A549 (cell line): Measurements from ENCODE around the gene SIAE. TPM values are rescaled to one million over a fixed set of nuclear protein-coding genes. Genes with fewer than 3 reads are reported as not detected.

Source experiments
- ATAC-seq, 2 experiments: fragments of 200-7000 bp in 1 of 2; fragments of >200 bp in 1 of 2; cut with Nextera tagmentation in 1 of 2; cut with Tn5 transposase in 1 of 2; 3 replicates each; pipeline versions ENCODE4 v1.8.0 to v1.9.1; 2018 to 2020; ENCODE audit warnings: mild to moderate bottlenecking in 1 of 2, moderate library complexity in 1 of 2
- CTCF ChIA-PET: fragments of 300-600 bp; sonication (Branson Sonifier 250); formaldehyde crosslinking; extraction: SDS; loops from one replicate; lab custom pipeline; 2021; ENCODE audit warnings: antibody characterized with exemption, inconsistent platforms; lab: Yijun Ruan, JAX
- POLR2A ChIA-PET: fragments of 350-600 bp; formaldehyde crosslinking; extraction: SDS; loops from one replicate; lab custom pipeline; 2021; ENCODE audit warnings: antibody characterized with exemption, inconsistent platforms; lab: Yijun Ruan, JAX
- DNase-seq, 2 experiments: peaks; one replicate each; pipeline versions ENCODE4 v3.0.0 to v3.0.0-alpha.2; 2011 to 2016; ENCODE audit warnings: low read depth in 1 of 2, low spot score in 1 of 2
- FAIRE-seq: peaks from 2 replicates; lab custom pipeline; 2011; peaks lifted over from hg19 to GRCh38; lab: Jason Lieb, UNC
- H3K27ac ChIP-seq, 2 experiments: fragments of >200 bp; sonication (Bioruptor Twin); formaldehyde crosslinking; 3 replicates each; pipeline ENCODE4 v1.5.1; 2016 to 2017
- H3K4me1 ChIP-seq: fragments of >200 bp; sonication (Bioruptor Twin); formaldehyde crosslinking; 3 replicates; pipeline ENCODE4 v1.6.1; 2016
- H3K4me2 ChIP-seq: fragments of >200 bp; sonication (Bioruptor Twin); formaldehyde crosslinking; 3 replicates; pipeline ENCODE4 v1.6.1; 2016
- H3K4me3 ChIP-seq: fragments of >200 bp; sonication (Bioruptor Twin); formaldehyde crosslinking; 3 replicates; pipeline ENCODE4 v1.5.1; 2016
- H3K9me3 ChIP-seq: fragments of >200 bp; sonication (Bioruptor Twin); formaldehyde crosslinking; 3 replicates; pipeline ENCODE4 v1.6.1; 2016
- BCL3 ChIP-seq: fragments of >200 bp; sonication (Bioruptor Twin); formaldehyde crosslinking; IDR thresholded peaks from 3 replicates; pipeline ENCODE4 v1.6.1; 2016
- BHLHE40 ChIP-seq: IDR thresholded peaks from 2 replicates; pipeline ENCODE4 v1.6.1; 2012; ENCODE audit warnings: low read depth, low read length, inconsistent platforms
- CBX2 ChIP-seq: fragments of 200-600 bp; sonication (generic); IDR thresholded peaks from 2 replicates; pipeline ENCODE4 v1.6.1; 2016; ENCODE audit warnings: low read depth, mild to moderate bottlenecking, borderline replicate concordance
- E2F6 ChIP-seq: IDR thresholded peaks from 2 replicates; pipeline ENCODE4 v1.6.1; 2012; ENCODE audit warnings: low read depth, borderline replicate concordance
- EHMT2 ChIP-seq: fragments of 200-600 bp; sonication (generic); IDR thresholded peaks from 2 replicates; pipeline ENCODE4 v1.6.1; 2016; ENCODE audit warnings: antibody characterized with exemption, low read depth, mild to moderate bottlenecking, moderate library complexity
- ELK1 ChIP-seq: fragments of 150-350 bp; IDR thresholded peaks from 2 replicates; pipeline ENCODE4 v1.6.1; 2014; ENCODE audit warnings: low read depth, mild to moderate bottlenecking, low read length
- ESRRA ChIP-seq: fragments of 150-350 bp; IDR thresholded peaks from 2 replicates; pipeline ENCODE4 v1.6.1; 2014; ENCODE audit warnings: mild to moderate bottlenecking, low read length, borderline replicate concordance
- FOXS1 ChIP-seq: fragments of 250-450 bp; sonication (Bioruptor Pico); IDR thresholded peaks from 2 replicates; pipeline ENCODE4 v1.5.0; 2020; ENCODE audit warnings: mild to moderate bottlenecking, moderate library complexity
- HDAC2 ChIP-seq: fragments of 200-600 bp; sonication (generic); IDR thresholded peaks from 2 replicates; pipeline ENCODE4 v1.6.1; 2016
- MAX ChIP-seq: IDR thresholded peaks from 2 replicates; pipeline ENCODE4 v1.6.1; 2012
- PBX3 ChIP-seq: IDR thresholded peaks from 2 replicates; pipeline ENCODE4 v1.6.1; 2012
- REST ChIP-seq: fragments of 200-600 bp; sonication (generic); IDR thresholded peaks from 2 replicates; pipeline ENCODE4 v1.6.1; 2016; ENCODE audit warnings: antibody characterized with exemption, mild to moderate bottlenecking, moderate library complexity
- SMC3 ChIP-seq: fragments of >200 bp; sonication (Bioruptor Twin); formaldehyde crosslinking; IDR thresholded peaks from 3 replicates; pipeline ENCODE4 v1.6.1; 2018; ENCODE audit warnings: inconsistent platforms
- TP53 ChIP-seq: fragments of 250-450 bp; sonication (Bioruptor Pico); IDR thresholded peaks from 2 replicates; pipeline ENCODE4 v1.5.0; 2021; ENCODE audit warnings: mild to moderate bottlenecking, moderate library complexity
- USF2 ChIP-seq: fragments of 450-650 bp; IDR thresholded peaks from 2 replicates; pipeline ENCODE4 v1.6.1; 2014; ENCODE audit warnings: antibody characterized with exemption
- ZFP36 ChIP-seq: fragments of 450-650 bp; IDR thresholded peaks from 2 replicates; pipeline ENCODE4 v1.6.1; 2014; ENCODE audit warnings: borderline replicate concordance; ENCODE audit not compliant: partially characterized antibody
- ZNF302 ChIP-seq: fragments of 250-450 bp; sonication (Bioruptor Pico); IDR thresholded peaks from 2 replicates; pipeline ENCODE4 v1.9.0; 2021; ENCODE audit warnings: inconsistent platforms, mild to moderate bottlenecking, moderate library complexity
- WGBS: methylation state at CpG from one replicate; pipeline ENCODE4 v1.1.6; 2017; ENCODE audit errors: missing lambda C conversion rate; 5-methylcytosine and 5-hydroxymethylcytosine counted together
- polyA plus RNA-seq, 4 experiments: library from polyadenylated mRNA; depleted of rRNA in 3 of 4; stranded (reverse); fragments of >200 nt; fragmentation: RNase III in 1 of 4; extraction: RNeasy Plus Mini Kit Qiagen cat#74134 plus additional on column Dnase treatment in 1 of 4; gene quantifications; 2 replicates in 3 of 4; 3 replicates in 1 of 4; pipeline ENCODE4 v1.2.3, GENCODE V29; 2011 to 2017

SIAE gene
- polyA plus RNA-seq, 2 of the 4 experiments (the other 2 are of a cell fraction), result 10.3 to 23.2 TPM

GRCh38 chr11:124657904-124658303 is 15.6 kb downstream of the SIAE start (continued):
- TF ChIP-seq REST, result no peak

- Histone ChIP-seq H3K4me2 (no peak overlapping the region), H3K27ac (no peak overlapping the region), H3K9me3 (no peaks in the 10 kb centered on the region), H3K4me1 (no peaks in the 10 kb centered on the region), H3K4me3 (no peak overlapping the region)
- no peak for TF ChIP-seq USF2
- no peak for TF ChIP-seq E2F6
- no peak for TF ChIP-seq SMC3
- TF ChIP-seq CBX2, result no peak
- TF ChIP-seq BHLHE40, result no peak
- TF ChIP-seq PBX3, result no peak
- no peak for TF ChIP-seq FOXS1 (CRISPR knock-in tag)
- no peak for TF ChIP-seq TP53 (CRISPR knock-in tag)
- TF ChIP-seq HDAC2, result no peak
- no peak for TF ChIP-seq ZNF302
- TF ChIP-seq REST, result no peak
- TF ChIP-seq ESRRA, result no peak
- no peak for TF ChIP-seq ZFP36
- TF ChIP-seq BCL3, result no peak
- no peak for TF ChIP-seq MAX
- TF ChIP-seq ELK1, result no peak
- no peak for TF ChIP-seq EHMT2
- WGBS, result 84% methylated on average over 12 of the region's 16 CpGs
- ATAC-seq, result no peak
- POLR2A ChIA-PET, result no interaction called here
- CTCF ChIA-PET, result interaction anchor here (3.9 kb wide), 1 partner anchor 12 kb away, joined by 14 read pairs; no protein-coding TSS in a partner anchor
- DNase-seq, result no peak
- no peak for FAIRE-seq
These were observed 16.5 kb downstream of the SIAE start for GRCh38 chr11:124656774-124657630.
